Activated CD8-positive, alpha-beta memory T cell treated with anti-CD3 and anti-CD28 coated beads, Interleukin-2, amount 50 U/mL, for 24 hours (primary cell): Measurements from ENCODE around the gene LIPC.

Experiments
- DNase-seq: peaks from one replicate; pipeline ENCODE4 v3.0.0-alpha.2; 2020; ENCODE audit errors: extremely low read depth

LIPC gene

GRCh38 chr15:58616171-58616570, 184.4 kb downstream of the LIPC start:
- DNase-seq = no peak
